Erythroblast (primary cell): ENCODE results near the gene CENPO.

Source experiments
- GATA1 ChIP-seq: IDR thresholded peaks from 2 replicates; pipeline ENCODE4 v1.6.1; 2011; ENCODE audit warnings: low read depth, mild to moderate bottlenecking, control low read depth, low read length, moderate library complexity
- POLR2A ChIP-seq: IDR thresholded peaks from 2 replicates; pipeline ENCODE4 v1.6.1; 2011; ENCODE audit warnings: mild to moderate bottlenecking, low read length

DNA sequence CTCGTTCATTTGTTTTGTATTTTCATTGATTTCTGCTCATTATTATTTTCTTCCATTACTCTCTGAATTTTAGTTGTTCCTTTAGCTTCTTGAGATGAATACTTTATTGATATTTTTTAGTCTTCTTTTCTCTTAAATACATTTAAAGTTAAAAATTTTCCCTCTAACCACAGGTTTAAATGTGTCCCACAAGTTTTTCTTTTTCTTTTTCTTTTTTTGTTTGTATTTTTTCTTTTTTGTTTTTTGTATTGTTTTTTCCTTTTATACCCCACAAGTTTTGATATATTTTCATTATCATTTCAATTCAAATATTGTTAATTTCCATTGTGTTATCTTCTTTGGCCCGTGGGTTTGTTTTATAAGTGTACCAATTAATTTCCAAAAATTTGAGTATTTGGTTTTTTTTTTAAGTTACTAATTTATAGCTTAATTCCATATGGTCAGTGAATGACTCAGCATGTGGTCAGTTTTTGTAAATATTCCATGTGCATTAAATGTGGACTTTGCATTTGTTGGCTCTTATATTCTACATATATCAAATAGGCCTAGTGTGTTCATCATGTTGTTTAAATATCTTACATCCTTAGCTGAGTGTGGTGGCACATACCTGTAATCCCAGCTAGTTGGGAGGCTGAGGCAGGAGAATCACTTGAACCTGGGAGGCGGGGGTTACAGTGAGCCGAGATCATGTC lies 16.2 kb downstream of the CENPO start:
- TF ChIP-seq POLR2A (no peak), GATA1 (no peak)
